ENCODE measurements around the gene ELF1.

Gene ELF1

DNA sequence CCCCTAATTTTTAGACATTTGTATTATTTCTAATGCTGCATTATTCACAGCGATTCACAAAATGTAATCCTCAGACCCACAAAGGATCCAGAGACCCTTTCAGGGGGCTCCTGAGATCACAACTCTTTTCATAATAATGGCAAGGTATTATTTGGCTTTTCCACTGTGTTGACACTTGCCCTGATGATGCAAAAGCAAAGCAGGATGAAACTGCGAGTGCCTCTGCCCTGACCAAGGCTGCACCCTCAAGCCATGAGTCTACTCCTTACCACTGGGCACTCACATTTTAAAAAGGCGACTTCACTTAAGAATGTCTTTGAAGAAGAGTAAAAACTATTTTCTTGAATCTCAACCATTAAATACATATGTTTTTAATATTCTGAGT, 11.4 kb downstream of the ELF1 start:
- in situ Hi-C loops (cut with HindIII; ENCODE audit: low sequenced_read_pairs), result no loop called here

DNA sequence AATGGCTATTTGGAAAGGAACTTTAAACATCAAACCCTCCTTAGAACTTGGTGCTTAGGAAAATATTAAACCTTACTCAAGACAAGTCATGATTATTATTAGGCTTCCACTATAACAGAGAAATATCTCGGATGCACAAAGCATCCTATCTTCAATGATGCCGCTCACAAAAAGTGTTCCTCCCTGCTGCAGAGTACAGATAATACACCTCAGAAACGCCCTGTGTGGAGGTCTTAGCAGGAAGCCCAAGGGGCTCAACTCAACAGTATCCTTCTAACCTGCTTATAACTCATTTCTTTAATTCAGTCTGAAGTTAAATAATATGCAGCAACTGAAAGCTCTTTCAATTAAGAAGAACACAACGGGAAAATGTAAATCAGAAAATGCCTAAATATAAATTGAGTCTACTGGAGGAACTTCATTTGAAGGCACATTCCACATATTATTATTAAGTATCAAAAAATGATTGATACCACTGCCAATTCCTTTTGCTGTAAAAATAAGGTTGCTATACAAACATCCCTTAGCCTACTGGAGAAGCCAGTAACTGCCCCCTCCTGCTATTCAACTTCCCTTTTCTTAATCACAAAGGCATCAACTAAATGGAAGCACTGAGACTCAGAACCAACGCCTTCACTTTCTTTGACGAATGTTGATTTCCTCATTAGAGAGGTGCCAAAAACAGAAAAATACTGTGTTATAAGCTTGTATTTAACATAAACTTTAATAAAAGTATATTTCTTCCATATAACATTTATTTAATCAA, 12.0 kb downstream of the ELF1 start:
- in situ Hi-C loops (cut with HindIII; ENCODE audit: low sequenced_read_pairs), result no loop called here

DNA sequence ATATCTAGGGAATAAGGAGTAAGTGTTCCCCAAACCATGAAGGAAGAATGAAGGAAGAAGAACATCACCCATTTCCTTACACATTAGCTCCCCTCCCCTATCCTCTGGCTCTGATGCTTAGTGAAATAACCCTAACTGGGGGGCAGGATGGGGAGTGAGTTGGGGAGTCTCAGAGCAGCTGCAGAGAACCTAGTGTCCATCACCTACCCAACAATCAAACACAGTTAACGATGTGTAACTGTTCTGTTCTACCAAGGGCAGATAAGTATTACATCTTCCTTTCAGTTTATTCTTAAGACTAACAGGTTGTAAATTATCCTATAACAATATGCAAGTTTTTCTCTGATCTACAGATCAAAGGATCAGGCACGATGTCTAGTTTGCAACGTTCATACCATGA, 12.8 kb downstream of the ELF1 start:
- in situ Hi-C loops (cut with HindIII; ENCODE audit: low sequenced_read_pairs), result no loop called here

DNA sequence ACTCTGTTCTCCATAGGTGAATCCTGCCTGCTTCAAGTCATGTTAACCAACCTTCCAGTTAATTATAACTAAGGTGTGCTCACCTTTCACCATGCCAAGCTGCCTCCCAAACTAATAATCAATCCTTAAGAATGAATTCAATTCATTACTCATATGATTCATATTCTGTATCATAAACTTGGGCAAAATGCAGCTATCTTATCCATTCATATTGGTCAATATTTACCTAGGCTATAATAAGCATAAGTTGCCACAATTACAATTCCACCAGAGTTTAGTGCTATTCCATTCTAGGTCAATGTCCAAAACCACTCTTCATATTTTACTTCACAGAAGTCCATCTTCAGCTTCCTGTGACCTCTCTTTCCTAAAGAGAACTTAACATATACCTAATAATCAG, 13.4 kb downstream of the ELF1 start:
- in situ Hi-C loops (cut with HindIII; ENCODE audit: low sequenced_read_pairs), result no loop called here

DNA sequence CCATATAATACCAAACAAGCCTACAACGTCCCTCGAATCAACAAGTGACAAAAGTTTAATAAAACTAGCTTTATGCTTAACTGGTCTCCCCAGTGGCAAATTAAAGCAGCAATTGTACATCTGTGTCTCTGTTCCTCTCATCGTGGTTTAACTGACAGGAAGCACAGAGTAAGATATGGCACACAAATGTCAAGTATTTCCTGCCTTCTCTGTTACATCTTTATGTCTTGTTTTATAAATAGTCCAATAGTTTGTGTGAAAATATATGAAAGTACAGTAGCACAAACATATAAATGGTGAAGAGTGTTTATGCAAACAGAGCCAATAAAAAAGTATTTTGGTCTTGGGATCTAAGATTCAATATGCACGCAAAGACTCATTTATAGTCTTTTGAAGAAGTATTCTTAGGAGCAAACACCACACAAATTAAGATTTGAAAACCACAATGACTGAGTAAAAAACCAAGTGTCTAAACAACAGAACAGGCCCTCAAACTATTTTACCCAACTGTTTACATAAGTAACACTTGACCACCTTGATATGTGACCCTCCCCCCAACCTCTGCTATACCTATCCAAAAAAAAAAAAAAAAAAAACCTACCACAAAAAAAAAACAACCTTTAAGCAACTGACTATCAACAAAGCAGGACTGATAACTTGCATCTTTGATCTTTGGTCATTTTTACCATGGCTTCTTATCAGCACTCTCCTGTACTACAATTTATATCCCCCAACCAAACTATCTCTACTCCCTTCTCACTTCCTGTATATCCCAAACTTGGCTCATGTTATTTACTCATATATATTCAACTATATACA, 14.0 kb downstream of the ELF1 start:
- in situ Hi-C loops (cut with HindIII; ENCODE audit: low sequenced_read_pairs), result no loop called here

DNA sequence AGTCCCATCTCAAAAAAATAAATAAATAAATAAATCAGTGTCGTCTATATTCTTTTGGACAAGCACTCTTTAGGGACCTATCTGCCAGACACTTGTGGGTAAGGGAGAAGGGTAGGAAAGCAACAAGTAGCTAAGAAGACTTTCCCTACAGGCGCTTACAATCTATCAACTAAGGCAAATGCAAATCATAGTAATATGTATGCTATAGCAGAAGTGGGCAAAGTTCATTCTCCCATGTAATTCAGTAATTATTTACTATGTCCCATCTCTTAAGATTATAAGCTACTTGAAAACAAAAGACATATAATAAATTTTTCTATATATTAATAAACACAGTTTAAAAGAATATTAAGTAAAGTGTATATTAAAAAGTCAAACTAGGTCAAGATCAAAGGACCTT, 16.5 kb downstream of the ELF1 start:
- in situ Hi-C loops (cut with HindIII; ENCODE audit: low sequenced_read_pairs), result no loop called here

DNA sequence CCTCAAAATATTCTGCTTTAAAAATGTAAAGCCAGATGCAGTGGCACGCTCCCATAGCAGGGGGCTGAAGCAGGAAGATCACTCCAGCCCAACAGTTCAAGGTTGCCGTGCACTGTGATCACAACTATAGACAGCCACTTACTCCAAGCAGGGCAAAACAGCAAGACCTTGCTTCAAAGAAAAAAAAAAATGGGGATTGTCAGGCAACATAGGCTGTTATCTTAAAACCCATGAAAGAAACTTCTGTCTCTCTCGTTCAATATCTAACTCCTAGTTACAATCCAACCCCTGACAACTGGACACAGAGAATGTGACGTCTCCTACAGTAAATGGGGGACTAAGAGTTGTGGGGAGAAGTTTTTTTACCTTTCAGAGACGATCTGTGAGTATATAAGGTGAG, 17.4 kb downstream of the ELF1 start:
- in situ Hi-C loops (cut with HindIII; ENCODE audit: low sequenced_read_pairs), result no loop called here

DNA sequence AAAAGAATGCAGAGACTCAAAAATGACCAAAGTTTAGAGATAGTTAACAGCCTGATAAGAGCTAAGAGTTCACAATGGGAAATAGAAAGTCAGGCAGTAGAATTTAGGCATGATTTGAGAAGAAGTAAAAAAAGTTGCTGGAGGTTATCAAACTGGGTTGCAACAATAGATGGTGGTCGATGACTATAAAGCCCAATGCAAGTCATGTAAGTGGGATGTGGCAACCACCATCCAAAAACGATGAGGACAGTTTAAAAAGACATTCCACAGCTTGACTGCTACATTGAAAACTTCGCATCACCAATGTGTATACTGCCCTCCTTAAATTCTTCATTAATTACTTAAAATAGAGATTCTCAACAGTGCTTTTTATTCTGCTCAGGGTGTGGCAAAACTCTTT, 19.7 kb downstream of the ELF1 start:
- in situ Hi-C loops (cut with HindIII; ENCODE audit: low sequenced_read_pairs), result no loop called here

DNA sequence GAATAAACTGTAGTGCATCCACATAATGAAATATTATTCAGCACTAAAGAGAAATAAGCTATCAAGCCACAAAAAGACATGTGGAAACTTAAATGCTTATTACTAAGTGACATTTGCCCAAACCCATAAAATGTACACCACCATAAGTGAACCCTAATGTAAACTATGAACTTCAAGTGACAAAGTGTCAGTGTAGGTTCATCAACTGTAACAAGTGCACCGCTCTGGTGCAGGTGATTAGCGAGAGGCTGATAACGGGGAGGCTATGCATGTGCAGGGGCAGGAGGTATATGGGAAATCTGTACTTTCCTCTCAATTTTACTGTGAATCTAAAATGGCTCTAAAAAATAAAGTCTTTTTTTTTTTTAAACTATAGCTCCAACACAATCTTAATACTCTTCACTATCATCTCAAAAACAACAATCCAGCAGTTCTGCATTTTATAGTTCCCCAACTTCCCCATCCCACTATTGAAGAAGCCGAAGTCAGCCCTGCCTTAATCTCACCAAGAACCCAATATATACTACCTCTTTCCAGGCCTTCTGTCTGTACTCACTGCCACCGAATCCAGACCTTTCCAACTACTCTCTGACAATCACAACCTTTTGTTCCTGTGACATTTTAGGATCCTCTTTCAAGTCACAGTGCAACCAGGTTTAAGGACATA, 22.6 kb downstream of the ELF1 start:
- in situ Hi-C loops (cut with HindIII; ENCODE audit: low sequenced_read_pairs), result no loop called here

DNA sequence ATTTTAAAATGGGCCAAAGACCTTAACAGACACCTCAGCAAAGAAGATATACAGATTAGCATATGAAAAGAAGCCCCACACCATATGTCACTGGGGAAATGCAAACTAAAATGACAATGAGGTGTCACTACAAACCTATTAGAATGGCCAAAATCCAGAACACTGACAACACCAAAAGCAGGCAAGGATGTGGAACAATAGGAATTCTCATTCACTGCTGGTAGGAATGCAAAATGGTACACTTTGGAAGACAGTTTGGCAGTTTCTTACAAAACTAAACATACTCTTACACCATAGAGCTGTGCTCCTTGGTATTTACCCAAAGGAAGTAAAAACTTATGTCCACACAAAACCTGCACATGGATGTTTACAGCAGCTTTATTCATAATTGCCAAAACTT, 23.1 kb downstream of the ELF1 start:
- in situ Hi-C loops (cut with HindIII; ENCODE audit: low sequenced_read_pairs), result no loop called here

DNA sequence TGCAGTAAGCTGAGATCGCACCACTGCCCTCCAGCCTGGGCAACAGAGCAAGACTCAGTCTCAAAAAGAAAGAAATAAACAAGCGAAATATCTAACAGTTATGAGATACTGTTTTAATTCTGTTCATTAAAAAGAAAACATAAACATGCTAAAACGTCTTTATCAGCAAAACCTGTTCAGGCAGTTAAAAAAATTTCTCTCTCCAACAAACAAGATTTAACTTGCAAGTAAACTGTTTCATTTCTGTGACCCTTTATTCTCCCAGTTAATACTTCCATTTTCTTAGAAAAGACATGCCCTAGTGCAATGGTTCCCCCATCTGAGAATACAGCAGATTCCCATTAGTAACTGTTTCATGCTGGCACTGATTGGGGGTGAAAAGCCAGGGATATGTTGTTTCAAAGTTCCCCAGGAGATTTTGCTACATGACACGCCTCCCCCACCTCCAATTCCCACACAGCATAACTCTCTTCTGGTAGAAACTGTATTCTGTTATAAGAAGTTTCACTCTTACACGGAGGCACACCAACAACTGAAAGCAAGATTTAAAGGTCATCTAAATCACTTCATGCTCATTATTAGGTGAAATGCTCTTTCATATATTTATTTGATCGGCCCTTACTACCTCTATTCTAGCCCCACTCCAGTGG, 24.4 kb downstream of the ELF1 start:
- in situ Hi-C loops (cut with HindIII; ENCODE audit: low sequenced_read_pairs), result no loop called here

DNA sequence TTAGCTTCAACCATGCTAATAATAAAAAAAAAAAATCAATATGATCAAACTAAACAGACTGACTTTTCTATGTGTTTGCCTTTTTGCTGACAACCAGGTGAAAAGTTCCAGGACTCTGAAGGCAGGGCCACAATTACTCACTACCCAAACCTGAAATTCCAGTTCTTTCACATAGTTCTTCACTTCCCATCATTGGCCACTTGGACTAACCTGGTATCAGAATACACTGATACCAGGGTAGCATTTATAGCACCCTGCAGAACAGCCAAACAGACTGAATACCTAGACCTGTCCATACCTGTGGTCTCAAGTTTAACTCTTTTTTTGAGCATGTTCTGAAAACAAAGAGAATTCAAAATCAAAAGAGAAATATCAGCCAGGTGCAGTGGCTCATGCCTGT, 25.1 kb downstream of the ELF1 start:
- in situ Hi-C loops (cut with HindIII; ENCODE audit: low sequenced_read_pairs), result no loop called here

DNA sequence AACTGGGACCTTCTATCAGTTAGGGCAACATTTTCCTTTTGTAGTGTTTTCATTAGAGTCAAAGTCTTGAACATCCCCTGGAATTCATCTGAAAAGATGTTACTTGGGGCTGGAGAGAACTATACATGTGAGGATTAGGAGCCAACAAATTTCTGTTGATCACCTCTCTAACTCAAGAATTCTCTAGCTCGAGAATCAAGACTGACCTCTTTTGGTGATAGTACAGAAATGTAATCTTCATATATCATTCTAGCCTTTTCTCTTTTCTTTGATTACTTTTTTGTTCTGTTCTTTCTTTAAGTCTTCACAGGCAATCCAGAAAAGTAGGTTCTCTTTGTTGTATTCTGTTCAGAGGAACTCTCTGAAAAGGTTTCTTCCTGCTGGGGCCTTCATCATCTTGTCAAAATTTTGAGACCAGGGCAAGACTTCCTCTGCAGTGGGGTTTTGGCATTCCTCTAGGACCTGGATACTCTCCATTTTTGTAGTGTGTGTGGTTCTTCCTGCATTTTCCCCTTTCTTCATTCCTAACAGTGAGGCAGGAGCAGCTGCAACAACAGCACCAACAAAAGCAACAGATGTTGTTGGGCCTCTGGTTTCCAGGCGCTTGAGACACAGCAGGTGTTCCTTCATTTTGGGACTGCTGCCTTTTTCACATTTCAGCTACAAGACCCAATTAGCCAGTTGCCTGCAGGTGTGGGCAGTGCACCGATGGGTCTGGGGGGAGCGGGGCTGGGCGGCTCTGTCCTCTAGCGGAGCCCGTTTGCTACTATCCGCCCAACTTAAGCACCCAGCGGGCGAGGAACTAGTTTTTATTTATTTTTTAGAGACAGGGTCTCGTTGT, 26.2 kb downstream of the ELF1 start:
- in situ Hi-C loops (cut with HindIII; ENCODE audit: low sequenced_read_pairs), result no loop called here

DNA sequence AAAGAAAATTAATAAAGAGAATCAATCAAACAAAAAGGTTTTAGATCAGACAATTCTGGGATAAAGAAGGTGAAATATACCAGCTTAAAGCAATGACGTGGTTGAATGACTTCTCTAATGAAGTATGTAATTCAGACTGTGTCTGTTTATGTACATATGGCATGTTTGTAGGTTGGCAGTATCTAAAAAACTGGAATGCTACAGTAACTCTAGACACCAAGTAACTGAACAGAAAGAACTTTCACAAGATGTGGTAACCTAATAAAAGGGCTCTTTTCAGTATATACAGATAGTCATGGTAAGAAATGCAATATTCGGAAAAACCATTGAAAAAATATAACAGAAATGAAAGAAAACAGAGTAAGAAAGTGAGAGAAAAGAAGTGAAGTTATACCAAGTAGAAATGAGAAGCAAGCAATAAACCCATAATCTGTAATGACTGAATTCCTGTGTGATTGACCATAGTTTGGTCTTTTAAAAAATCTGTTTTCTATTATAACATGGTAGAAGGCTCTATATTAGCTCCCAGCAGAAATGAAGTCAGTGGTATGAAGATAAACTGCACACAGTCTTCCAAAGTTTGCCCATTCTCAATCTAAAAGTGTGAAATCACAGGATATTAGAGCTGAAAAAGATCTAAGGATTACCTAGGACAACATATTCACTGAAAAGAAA, 31.4 kb downstream of the ELF1 start:
- in situ Hi-C loops (cut with HindIII; ENCODE audit: low sequenced_read_pairs), result no loop called here

DNA sequence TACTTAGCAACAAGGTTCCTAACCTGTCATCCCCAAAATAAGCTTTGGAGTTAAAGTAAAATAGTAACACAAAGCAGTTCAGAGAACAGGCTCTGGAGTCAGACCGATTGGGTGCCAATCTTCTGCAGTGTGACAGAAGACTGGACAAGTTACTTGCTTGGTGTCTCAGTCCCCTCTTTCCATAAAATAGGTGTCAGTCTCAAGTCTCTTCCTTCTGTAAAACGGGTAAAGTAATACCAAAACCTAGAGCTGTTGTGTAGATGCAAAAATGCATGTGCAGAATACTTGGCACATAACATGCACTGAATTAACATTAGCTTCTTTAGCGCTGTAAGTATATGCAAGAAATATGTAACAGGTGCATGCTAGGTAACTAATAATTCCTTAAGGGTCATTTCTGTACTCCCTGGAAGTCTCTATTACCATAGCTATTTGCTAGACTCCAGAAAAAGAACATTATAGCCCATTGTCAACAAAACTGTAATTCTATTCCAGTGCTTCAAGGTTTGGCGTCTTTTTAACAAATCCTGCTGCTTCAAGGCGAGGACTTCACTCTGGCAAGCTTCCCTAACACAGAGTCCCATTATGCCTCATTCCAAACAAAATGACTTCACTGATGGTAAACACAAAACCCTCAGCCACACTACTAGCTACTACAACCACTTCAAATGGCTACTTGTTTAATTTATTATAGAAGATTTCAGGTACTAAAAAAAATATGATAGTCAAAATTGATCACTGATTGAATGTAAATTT, 32.8 kb downstream of the ELF1 start:
- in situ Hi-C loops (cut with HindIII; ENCODE audit: low sequenced_read_pairs), result no loop called here

DNA sequence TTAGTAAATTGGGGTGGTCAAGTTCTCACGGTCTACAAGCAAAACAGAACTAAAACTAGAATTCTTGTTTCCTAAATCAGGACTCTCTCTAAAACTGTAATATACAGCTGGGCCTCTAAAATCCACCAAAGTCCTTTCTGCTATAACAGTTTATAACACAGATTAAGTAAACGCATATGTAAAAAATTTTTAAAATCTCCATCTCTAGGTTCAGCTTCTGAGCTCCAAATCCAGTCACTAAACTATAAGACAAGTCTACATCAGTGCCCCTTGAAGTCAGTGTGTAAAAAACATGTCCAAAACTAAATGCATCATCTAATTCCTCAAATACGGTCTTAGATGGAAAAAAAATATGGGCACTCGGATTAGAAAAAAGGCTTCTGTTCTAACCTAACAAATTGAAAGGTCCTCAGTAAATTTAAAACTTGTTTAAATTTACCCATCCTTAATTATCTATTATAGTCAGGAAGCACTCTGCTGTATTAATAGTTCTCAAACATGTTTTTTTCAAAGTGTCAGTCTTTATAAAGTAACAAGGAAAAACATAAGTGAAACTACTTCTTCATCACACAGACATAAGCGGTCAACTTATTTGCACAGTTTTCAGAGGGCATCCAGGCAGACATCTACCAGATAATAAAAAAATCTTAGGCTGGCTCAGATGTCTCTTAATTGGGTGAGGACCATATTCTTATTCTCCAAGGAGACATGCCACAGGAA, 33.6 kb downstream of the ELF1 start:
- in situ Hi-C loops (cut with HindIII; ENCODE audit: low sequenced_read_pairs), result no loop called here

DNA sequence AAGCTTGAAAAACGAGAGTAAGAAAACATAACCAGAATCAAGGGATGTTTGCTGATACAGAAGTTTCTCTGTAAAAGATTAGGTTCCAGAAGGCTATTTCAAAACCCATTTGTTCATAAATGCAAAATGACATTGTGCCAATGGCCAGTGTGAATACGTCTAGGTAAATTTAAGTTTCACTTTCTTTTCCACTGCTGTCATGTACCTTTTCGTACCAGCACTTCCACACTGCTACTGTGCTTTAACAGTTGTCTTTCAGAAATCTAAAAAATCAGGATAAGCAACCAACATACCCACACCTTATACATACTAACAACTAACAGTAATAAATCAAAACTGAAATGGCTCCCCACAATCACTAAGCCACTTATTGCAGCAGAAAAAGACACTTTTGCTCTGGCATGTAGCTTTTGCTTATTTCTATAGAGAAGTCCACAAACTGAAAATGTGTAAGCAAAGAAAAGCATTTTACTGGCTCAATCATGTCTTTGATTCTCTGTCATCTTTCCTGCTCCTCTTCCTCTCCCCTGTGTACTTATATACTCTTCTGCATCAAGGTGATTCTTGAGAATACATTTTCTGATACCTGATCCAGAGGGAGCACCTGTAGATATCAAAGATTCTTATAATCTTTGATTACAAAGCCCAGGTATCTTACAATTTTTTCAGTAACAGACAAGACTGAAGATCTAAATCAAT, 34.3 kb downstream of the ELF1 start:
- in situ Hi-C loops (cut with HindIII; ENCODE audit: low sequenced_read_pairs), result no loop called here
